ENCODE data around the gene FHOD3. TPM values are rescaled to one million over a fixed set of nuclear protein-coding genes. Genes with fewer than 3 reads are reported as not detected.

FHOD3 gene
- total RNA-seq, 4 donors from 2014 or later, result 3.5 to 40.0 (median 14.5) TPM

DNA sequence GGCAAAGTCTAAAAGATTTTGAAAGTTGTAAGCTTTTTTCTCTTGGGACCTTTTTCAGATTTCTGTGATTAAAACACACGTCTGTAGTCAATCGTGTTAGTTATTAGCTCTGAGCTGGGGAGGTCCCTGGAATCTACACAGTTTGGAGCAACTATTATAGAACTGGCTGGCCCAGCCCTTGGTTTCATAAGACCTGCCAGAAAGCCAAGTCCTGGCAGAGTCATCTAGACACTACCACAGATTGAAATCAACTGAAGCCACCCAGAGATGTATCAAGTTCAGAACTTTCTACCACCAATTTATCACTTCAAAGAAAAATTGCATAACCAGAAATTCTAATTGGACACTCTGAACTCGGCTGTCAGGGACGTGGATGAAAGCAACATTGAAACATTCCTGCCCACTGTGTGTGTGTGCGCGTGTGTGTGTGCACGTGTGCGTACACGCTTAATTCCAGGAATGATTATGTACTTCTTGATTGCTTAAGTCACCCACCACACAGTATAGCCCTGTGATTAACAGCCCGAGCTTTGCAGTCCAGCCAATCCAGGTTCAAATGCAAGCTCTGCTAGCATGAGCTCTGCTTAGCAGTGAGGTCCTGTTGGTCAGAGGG lies 405.0 kb downstream of the FHOD3 start:
- in situ Hi-C loops (cut with MboI; ENCODE audit: low pct_ligation_motif_present in 1 of 4, low pct_unique_long_range_greater_than_20kb in 1 of 4, low sequenced_read_pairs in 3 of 4), result no loop called here
- no peak overlapping the region for H3K27ac ChIP-seq
- WGBS, 2 donors (ENCODE audit: low coverage in 1 of 2), result 58 to 78% methylated on average over 2 to 10 of the region's 10 CpGs
- TF ChIP-seq POLR2AphosphoS5 (IDR thresholded peaks at IDR 0.05) (no peak), CTCF (IDR thresholded peaks at IDR 0.05) (no peak), POLR2A (IDR thresholded peaks at IDR 0.05) (no peak)
- no peaks in the 10 kb centered on the region for H3K27me3 ChIP-seq
- H3K4me1 ChIP-seq, result no peaks in the 10 kb centered on the region
- DNase-seq, result no peak
- no peaks in the 10 kb centered on the region for H3K9me3 ChIP-seq
- intact Hi-C loops (cut with DNase I; ENCODE audit: low total_unique reads), result no loop called here
- H3K4me3 ChIP-seq, result no peak overlapping the region
- H3K36me3 ChIP-seq, result no peaks in the 10 kb centered on the region

DNA sequence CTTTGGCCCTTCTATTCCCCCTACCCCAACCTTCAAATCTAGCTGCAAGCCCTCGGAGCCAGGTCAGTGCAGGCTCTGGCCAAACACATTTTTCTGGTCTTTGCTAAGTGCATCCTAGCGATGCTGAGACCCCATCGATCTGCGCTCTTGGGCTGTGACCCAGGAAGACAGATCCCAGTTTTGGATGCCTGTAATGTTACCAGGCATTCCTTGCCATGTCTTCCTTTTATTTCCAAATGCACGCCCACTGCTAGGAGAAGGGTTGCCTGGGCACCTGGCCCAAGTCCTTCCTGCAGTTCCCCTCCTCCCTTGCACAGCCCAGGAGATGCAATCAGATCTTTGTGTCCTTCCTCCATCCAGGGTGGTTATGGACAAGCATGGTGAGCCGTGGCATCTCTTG lies 406.6 kb downstream of the FHOD3 start:
- WGBS, 2 donors (ENCODE audit: low coverage in 1 of 2), result 67 to 85% methylated on average over 1 to 6 of the region's 6 CpGs
- TF ChIP-seq EP300 (IDR thresholded peaks at IDR 0.05; ENCODE audit: low read depth), result no peak
- no peak for TF ChIP-seq CTCF (IDR thresholded peaks at IDR 0.05)
- no peaks in the 10 kb centered on the region for H3K4me1 ChIP-seq
- intact Hi-C loops (cut with DNase I; ENCODE audit: low total_unique reads) (no loop called here), in situ Hi-C loops (cut with MboI; ENCODE audit: low pct_ligation_motif_present in 1 of 4, low pct_unique_long_range_greater_than_20kb in 1 of 4, low sequenced_read_pairs in 3 of 4) (no loop called here)
- no peaks in the 10 kb centered on the region for H3K9me3 ChIP-seq
- no peak for DNase-seq
- no peaks in the 10 kb centered on the region for H3K36me3 ChIP-seq
- no peak overlapping the region for H3K4me3 ChIP-seq
- no peaks in the 10 kb centered on the region for H3K27me3 ChIP-seq
- no peak overlapping the region for H3K27ac ChIP-seq

GRCh38 chr18:36706134-36706881 lies 408.8 kb downstream of the FHOD3 start:
- 0 to 89% methylated on average over 1 to 8 of the region's 8 CpGs for whole genome bisulfite sequencing, 2 donors (ENCODE audit: low coverage in 1 of 2)
- no peak for DNase-seq
- Histone ChIP-seq H3K4me1 (no peaks in the 10 kb centered on the region), H3K27ac (no peak overlapping the region), H3K36me3 (no peaks in the 10 kb centered on the region), H3K27me3 (no peaks in the 10 kb centered on the region), H3K4me3 (no peak overlapping the region), H3K9me3 (no peaks in the 10 kb centered on the region)
- intact Hi-C loops (cut with DNase I; ENCODE audit: low total_unique reads), result no loop called here
- in situ Hi-C loops (cut with MboI; ENCODE audit: low pct_ligation_motif_present in 1 of 4, low pct_unique_long_range_greater_than_20kb in 1 of 4, low sequenced_read_pairs in 3 of 4), result no loop called here
- TF ChIP-seq POLR2AphosphoS5 (IDR thresholded peaks at IDR 0.05), result no peak
- TF ChIP-seq POLR2A (IDR thresholded peaks at IDR 0.05), result no peak
- TF ChIP-seq CTCF (IDR thresholded peaks at IDR 0.05), result no peak
- TF ChIP-seq EP300 (IDR thresholded peaks at IDR 0.05; ENCODE audit: low read depth), result no peak

- H3K4me3 ChIP-seq, result no peak overlapping the region
- no peaks in the 10 kb centered on the region for H3K4me1 ChIP-seq
- H3K9me3 ChIP-seq, result no peaks in the 10 kb centered on the region
- TF ChIP-seq POLR2AphosphoS5 (IDR thresholded peaks at IDR 0.05) (no peak), CTCF (IDR thresholded peaks at IDR 0.05) (no peak), POLR2A (IDR thresholded peaks at IDR 0.05) (no peak), EP300 (IDR thresholded peaks at IDR 0.05; ENCODE audit: low read depth) (no peak)
- H3K27ac ChIP-seq, result no peak overlapping the region
- no peaks in the 10 kb centered on the region for H3K36me3 ChIP-seq
- in situ Hi-C loops (cut with MboI; ENCODE audit: low pct_ligation_motif_present in 1 of 4, low pct_unique_long_range_greater_than_20kb in 1 of 4, low sequenced_read_pairs in 3 of 4) (no loop called here), intact Hi-C loops (cut with DNase I; ENCODE audit: low total_unique reads) (no loop called here)
- no peaks in the 10 kb centered on the region for H3K27me3 ChIP-seq
- no peak for DNase-seq
- WGBS, 2 donors (ENCODE audit: low coverage in 1 of 2), result 68 to 70% methylated on average over 3 to 4 of the region's 4 CpGs
Observed at GRCh38 chr18:36708366-36708765, 410.9 kb downstream of the FHOD3 start.
